GM21447 (cell line): ENCODE measurements around the gene STAG2.

Experiments used
- ATAC-seq: cut with Tn5 transposase; IDR thresholded peaks from one replicate; pipeline ENCODE4 v1.9.1; 2021; ENCODE audit not compliant: unreplicated experiment

The STAG2 gene

DNA sequence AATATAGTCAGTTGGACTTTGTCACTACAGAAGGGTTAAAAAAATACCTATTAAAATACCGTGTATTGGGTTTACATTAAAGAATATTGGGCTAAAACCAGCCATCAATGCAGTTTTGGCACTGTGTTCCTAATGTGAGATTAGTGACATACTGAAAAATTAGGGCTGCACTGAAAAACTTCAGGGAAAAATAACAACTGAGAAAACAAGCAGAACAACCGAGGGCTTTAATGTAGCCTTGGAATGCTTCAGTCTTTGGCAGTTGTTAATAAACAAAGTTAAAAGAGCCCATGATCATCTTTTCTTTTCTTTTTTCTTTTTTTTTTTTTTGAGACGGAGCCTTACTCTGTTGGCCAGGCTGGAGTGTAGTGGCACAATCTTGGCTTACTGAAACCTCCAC, 12.4 kb downstream of the STAG2 start:
- no peak for ATAC-seq

DNA sequence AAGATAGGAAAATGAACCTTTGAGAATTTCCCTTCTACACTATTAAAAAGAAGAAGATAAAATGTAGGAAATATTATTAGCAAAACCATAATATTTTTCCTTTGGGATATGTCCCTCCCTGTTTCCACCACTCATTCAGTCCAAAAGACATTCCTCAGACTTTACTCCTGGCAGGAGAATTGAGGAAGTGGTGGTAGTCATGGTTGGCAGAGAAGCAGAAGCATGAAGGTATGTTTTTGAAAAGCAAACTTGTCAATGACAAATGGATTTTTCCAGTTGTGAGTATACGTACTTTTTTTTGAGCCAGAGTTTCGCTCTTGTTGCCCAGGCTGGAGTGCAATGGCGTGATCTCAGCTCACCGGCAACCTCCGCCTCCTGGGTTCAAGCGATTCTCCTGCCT, 13.7 kb downstream of the STAG2 start:
- ATAC-seq: no peak

DNA sequence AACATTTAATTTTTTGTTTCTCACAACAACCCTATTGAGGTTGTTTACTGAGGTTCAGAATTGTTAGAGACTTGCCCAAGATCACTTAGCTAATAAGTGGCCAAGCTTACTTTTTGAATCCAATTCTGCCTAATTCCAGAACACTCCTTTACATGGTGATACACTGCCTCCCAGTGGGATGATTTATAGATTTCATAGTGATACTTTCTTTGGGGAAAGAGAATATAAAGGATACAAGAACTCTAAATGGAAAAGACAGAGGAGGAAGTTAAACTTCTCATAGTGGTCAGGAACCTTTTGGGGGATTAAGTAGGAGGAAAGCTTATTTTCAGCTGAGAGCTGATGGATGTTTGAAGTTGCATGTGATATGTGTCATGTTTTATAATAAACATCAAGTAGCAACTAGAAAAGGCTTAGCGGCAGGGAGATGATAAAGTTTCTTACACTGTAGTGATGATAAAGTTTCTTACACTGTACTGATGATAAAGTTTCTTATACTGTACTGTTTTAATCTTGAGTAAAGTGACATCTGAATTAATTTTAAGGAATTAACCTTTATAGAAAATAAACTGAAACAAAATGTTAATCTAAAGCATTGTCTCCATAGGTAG, 15.3 kb downstream of the STAG2 start:
- ATAC-seq: no peak

DNA sequence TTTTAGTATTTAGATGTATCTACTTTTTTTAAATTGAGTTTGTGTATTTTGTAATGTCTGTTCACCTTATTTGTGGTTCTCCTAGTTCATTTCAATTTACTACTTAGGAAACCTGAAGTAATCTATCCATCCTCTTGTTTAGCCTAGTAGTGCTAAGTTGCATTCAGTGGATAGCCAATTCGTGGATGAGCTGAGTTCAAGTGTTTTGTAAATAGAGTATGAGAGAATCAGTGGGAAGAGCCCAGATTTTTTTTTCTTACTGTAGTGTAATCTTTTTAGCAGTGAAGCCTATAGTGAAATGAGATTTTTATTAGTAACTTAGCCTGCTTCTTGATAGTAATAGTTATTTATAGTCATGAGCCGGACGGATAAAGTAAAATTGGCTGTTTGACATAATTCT, 21.7 kb downstream of the STAG2 start:
- no peak for ATAC-seq

DNA sequence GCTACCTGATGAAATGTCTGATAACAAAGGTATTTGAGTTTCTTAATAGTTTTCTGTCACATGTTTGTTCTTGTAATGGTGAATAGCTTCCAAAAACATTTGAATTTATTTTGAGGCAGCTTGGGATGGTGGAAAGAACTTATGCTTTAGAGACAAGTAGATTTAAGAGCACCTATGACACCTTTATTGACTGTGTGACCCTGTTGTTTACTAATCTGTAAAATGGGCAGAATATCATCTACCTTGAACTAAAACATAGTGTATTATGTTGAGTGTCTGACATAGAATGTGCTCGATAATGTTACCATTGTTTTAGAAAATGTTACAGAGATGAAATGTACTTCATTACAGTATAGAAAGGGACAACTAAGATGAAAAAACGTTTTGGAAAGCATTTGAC, 24.9 kb downstream of the STAG2 start:
- ATAC-seq: no peak

DNA sequence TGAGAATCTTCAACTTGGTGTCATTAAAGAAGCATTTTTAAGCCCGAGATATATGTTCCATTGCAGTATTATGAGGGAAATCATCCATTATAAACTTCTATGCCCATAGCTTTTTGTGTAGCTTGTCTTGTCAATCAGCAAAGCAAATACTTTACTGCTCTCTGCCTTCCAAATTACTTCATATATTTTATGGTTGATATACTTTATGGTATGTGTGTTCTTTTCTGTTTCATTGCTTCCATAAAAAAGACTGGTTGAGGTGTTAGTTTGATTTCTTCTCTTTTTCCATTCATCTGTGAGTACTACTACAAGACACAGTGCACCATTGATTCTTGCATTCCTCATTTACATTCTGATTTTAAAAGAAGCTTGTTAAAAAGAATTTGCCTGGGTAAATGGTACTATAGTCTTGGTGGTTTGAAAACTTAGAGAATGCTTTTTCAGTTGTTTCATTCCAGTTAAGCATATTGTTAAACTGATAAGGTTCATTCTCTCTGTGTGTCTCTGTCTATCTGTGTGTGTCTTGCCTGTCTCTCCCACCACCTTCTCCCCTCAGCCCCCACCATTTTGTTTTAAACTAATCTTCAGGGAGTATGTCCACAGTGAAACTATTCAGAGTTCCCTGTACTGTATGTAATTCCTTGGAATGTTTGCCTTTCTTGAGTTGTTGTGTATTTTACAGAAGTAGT, 27.1 kb downstream of the STAG2 start:
- no peak for ATAC-seq

DNA sequence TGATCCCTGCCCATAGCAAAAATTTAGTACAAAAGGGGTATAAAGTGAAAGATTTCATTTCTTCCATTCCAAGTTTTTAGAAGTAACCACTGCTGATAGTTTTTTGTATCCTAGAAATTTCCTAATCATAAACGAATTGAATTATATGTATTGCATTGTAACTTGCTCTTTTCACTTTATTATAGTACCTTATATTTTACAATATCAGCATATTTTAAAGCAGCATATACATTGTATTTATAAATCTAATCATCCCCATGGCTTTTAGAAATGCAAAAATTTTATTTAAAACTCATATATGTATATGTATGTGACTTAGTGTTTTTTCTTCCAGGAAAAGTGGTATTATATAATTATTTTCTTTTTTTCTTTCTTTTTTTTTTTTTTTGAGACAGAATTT, 27.7 kb downstream of the STAG2 start:
- ATAC-seq: no peak

DNA sequence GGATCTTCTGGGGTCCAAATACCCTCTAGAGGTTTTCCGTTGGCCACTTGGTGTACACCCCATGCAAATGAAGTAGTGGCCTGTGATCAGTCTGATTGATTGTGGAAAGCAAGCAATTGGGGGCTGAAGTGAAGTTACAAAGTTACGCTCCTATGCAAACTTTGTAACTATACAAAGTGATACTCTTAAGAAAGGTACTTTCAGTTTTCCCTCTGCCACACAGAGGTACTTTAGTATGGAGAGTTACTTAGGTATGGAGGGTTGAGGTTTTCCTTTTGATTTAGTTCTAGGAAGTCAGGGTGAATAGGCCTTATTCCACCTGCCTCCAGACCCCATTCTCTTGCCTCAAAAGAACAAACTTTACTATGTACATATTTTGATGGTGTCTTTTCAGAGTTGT, 28.7 kb downstream of the STAG2 start:
- no peak for ATAC-seq

DNA sequence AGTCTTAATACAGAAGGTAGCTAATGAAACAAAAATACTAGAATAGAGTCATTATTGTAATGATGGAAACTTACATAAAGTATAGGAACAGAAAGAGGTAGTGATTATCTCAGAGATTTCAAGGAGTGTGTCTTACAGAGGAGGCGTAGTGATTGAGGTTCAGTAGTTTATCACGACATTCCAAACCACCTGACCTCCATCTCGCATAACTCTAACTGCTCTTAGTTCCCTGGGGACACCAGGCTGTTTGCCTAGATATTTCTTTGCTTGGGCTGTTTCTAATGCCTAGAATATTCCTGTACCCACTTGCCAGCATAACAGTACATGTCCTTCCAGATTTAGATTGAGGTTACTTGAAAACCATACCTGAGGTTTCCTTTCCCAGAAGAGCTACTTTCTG, 29.1 kb downstream of the STAG2 start:
- no peak for ATAC-seq

DNA sequence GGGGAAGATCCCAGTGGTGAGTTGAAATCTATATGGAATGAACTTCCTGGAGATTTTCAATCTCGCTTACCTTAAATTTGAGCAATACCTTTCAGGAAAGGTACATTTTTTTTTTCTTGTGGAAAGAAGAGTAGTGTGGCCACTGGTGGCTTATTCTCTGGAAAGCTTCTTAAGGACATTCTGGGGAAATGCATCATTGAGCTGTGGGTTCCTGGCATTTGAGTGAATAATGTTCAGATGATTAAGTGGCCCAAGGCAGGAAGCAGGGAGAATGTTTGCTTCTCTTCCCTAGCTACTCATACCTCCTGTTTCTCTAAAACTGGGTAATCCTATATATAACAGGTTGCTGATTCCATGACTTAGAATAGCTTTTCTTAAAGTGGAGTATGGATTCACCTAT, 31.8 kb downstream of the STAG2 start:
- no peak for ATAC-seq

DNA sequence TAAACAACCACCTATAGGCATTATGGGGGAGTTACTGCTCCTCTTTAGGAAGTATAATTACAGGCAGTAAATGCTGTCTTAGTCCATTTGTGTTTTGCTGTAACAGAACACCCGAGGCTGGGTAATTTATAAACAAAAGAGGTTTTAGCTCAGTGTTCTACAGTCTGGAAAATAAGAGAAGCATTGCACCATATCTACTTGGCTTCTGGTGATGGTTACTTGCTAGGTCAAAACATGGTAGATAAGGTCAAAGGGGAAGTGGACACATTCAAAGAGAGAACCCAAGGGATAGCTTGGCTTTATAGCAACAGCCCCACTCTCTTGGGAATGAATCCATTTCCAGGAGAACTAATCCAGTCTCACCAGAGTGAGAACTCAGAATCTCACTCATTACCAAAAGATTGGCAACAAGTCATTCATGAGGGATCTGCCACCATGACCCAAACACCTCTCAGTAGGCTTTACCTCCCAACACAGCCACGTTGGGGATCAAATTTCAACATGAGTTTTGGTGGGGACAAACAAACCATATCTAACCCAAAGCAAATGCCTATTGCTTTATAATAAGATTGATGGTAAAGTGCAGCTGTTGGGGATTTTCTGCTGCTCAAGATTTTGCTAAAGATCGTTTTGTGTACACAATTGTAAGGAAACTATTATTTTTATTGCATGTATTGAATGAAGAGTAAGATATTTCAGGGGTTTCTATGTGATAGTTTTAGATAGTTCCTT, 32.6 kb downstream of the STAG2 start:
- no peak for ATAC-seq

DNA sequence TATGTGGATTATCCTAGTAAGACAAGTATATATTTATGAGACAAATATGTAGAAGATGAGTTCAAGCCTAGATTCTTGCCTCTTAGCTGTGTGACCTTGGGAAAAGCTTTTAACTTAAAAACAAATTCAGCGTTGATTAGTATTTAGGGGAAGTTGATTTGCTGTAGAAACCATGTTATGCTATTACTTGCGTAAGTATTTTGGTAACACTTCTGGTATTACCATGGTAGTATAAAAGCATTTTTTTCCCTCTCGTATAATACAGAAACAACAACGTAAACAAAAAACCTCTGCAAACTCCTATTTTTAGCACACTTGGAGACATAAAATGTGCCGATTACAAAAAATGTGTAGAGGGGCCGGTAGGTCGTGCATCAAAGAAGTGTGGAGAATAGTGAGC, 33.2 kb downstream of the STAG2 start:
- ATAC-seq: no peak

DNA sequence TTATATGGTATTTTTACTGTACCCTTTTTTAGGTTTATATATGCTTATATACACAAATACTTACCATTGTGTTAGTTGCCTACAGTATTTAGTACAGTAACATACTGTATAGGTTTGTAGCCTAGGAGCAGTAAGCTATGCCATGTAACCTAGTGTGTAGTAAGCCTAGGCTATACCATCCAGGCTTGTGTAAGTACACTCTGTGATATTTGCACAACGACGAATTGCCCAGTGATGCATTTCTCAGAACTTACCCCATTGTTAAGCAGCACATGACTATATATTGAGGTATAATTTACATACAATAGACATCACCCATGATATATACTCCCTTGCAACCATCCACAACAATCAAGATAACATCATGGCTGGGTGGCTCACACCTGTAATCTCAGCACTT, 40.1 kb downstream of the STAG2 start:
- no peak for ATAC-seq

DNA sequence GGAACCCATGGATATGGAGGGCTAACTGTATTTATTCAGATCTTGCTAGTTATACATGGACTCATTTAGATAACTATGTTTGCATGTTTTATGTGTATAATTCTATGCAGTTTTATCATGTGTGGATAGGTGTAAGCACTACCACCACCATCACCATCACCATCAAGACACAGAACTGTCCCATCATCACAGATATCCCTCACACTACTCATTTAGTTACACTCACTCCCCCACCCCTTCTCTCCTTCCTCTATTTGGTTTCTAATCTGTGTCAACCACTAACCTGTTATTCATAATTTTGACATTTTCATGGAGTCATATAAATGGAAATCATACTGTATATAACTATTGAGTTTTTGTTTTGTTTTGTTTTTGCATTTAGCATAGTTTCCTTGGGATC, 43.7 kb downstream of the STAG2 start:
- no peak for ATAC-seq

DNA sequence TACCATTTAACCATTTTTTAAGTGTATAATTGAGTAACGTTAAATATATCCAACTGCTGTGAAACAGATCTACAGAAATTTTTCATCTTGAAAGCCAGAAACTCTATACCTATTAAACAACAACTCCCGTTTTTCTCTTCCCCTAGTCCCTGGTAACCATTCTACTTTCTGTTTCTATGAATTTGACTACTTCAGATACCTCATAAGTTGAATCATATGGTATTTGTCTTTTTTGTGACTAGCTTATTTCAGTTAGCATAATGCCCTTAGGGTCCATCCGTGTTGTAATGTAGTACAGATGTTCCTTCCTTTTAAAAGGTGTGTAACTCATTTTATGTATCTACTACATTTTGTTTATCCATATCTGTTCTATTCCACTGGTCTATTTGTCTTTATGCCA, 48.7 kb downstream of the STAG2 start:
- peak; percentile 68 for ATAC-seq

DNA sequence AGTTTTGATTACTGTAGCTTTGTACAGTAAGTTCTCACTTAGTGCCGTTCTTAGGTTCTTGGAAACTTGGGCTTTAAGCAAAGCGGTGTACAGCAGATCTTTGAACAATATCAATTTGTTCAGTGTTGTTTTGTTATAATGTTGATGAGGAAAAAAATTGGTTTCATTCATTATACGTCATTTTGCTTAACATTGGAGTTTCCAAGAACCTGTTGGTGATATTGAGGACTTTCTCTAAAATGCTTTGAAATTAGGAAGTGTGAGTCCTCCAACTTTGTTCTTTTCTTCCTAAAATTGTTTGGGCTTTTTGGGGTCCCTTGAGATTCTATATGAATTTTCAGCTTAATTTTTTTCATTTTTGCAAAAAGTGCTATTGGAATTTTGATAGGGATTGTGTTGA, 49.1 kb downstream of the STAG2 start:
- ATAC-seq: no peak

DNA sequence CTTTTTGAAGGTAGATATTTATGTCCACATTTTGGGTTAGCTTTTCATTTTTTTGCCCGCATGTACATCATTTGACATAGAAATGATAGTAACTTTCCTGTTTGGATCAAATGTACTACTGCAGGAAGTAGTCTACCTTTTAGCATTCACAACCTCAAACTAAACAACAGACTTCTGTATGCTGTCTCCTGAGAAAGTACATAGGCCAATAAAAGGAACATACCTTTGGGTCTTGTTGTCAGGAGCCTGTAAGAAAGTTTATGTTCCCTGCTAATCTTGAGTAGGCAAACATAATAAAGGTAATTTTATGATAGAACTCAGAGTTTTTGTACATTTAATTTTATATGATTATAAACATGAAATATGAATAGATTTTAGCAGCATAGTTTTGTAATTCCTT, 54.2 kb downstream of the STAG2 start:
- ATAC-seq: no peak

DNA sequence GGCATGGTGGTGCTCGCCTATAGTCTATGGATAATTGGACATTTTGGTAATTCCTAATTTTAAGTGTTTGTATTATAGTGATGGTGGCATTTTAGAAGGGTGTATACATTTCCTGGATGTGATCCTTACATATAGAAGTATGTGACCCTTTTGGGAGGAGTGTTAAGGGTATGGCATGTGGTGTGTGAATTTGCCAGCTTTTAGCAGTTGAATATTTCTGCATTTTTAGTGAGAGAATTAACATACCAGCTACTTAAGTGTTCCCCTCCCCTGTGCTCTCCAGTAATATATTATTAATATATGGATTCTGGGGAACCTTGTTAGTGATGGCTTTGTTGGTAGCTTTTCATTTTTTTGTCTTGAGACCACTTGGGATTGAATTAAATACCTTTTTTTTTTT, 55.3 kb downstream of the STAG2 start:
- ATAC-seq: no peak

DNA sequence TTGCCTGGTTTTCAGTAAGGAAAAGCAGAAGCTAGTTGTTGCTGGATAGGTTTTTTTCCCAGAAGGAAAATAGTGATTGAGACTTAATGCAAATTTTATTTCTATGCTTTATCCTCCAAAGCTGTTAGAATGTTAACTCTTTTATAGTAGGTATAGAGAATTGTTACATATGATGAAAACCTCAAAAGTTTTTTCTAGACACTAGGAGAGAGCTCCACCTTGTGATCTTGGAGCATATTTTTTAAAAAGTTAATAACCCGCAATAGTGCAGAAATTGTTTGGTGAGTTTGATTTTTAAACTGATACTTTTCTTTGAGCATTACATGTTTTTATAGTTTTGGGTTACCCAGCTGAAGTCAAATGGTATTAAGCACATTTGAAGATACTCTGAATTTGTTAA, 56.5 kb downstream of the STAG2 start:
- no peak for ATAC-seq

DNA sequence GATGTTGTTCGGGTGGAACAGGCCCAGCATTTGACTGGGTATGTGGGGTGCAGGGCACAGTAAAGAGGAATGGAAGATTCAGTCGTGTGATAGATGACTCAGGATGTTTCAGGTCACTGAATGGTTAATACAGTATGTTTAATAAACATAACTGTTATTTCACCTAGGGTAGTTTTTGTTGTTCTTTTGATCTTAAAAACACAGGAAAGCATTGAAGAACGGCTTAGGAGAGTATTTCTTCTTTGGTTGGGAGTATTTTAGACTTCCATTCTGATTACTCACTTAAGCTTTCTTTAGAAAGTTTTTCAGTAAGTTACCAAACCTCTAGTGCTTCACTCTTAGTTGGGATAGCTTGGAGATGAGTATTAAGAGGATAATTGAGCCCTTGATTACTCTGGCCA, 62.3 kb downstream of the STAG2 start:
- no peak for ATAC-seq

DNA sequence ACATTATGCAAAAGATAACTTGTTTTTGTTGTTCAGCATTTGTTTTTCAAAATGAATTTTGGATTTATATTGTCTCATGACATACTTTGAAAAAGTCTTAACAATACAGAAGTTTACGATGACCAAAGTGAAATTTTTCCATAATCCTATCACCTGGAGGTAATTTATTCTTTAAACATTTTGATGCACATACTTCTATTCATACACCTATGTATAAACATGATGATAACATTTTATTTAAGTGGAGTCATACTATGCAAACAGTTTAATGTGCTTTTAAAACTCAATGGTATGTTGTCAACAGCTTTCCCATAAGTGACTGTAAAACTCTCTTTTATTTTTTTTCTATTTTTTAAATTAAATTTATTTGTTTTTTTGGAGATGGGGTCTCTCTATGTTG, 65.0 kb downstream of the STAG2 start:
- no peak for ATAC-seq

DNA sequence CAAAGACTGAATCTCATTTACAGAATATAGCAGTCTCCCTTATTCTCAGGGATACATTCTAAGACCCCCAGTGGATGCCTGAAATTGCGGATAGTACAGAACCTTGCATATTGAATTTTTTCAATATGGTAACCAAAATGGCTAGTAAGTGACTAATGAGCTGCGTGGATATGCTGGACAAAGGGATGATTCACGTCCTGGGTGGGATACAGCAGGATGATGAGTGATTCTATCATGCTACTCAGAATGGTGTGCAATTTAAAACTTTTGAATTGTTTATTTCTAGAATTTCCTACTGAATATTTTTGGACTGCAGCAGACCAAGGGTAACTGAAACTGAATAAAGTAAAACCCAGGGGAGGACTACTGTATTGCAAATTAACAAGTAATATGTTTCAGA, 66.7 kb downstream of the STAG2 start:
- no peak for ATAC-seq

DNA sequence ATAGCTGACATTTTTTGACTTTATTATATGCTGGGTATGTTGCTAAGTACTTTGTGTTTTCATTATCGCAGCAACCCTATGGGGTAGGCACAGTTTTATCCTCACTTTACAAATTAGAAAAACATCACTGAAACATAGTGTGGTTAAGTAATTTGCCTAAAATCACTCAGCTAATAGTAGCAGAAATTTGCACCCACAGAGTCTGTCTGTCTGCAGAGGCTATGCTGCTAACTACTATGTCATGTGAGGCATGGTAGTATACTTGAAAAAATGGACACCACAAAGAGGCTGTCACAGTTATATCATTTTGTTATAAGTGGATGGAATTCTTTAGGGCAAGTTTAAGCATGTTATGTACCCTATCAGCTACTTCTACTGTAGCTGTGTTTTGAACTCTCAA, 69.0 kb downstream of the STAG2 start:
- ATAC-seq: peak; percentile 76
